ENCODE results near the gene XRCC3. TPM values are rescaled to one million over a fixed set of nuclear protein-coding genes. Genes with fewer than 3 reads are reported as not detected.

Gene XRCC3
- total RNA-seq, 4 donors from 2014 or later: 0.59 to 14.4 (median 5.2) TPM

Small RNA genes within 50 kb of the gene (small RNA-seq; reads per million reads assigned to genes)
- gene RF00019: not detected

Other genes starting within 250 kb of the XRCC3 start
- 100 to 1,000 TPM in 3 of 4 donors, 10 to 100 TPM in 1; 96.2 to 291 (median 218) TPM for gene CKB, start 192.6 kb downstream of the XRCC3 start, total RNA-seq
- gene TRMT61A, start 186.3 kb downstream of the XRCC3 start, total RNA-seq: 10 to 100 TPM in 2 of 4 donors, 1 to 10 TPM in 2; 3.6 to 26.5 (median 8.7) TPM
- 10 to 100 TPM; 13.8 to 43.6 (median 33.1) TPM for gene BAG5, start 152.8 kb downstream of the XRCC3 start, total RNA-seq
- 10 to 100 TPM in 3 of 4 donors, not detected in 1; 26.9 to 51.5 (median 31.6) TPM for gene COA8, start 152.5 kb downstream of the XRCC3 start, total RNA-seq
- gene KLC1, start 86.2 kb downstream of the XRCC3 start, total RNA-seq: 100 to 1,000 TPM; 130 to 459 (median 285) TPM
- gene ZFYVE21, start 359 bp upstream of the XRCC3 start, total RNA-seq: 100 to 1,000 TPM in 2 of 4 donors, 10 to 100 TPM in 2; 73.2 to 276 (median 103) TPM
- 10 to 100 TPM in 3 of 4 donors, 1 to 10 TPM in 1; 5.6 to 71.6 (median 18.2) TPM for gene PPP1R13B, start 132.1 kb upstream of the XRCC3 start, total RNA-seq
- 1 to 10 TPM in 1 of 4 donors, under 1 TPM in 1, not detected in 2; 0.85 to 1.8 TPM for gene TDRD9, start 213.0 kb upstream of the XRCC3 start, total RNA-seq
- gene RD3L, start 227.1 kb upstream of the XRCC3 start, total RNA-seq: not detected